Stimulated activated CD8-positive, alpha-beta memory T cell treated with anti-CD3 and anti-CD28 coated beads, Interleukin-12 subunit alpha, Interleukin-12 subunit beta, amount 100 ng/mL, for 24 hours (primary cell): ENCODE data around the gene SCAF8.
"Not testable (repeated sequence)": the region's sequence is repeated elsewhere in the genome, so short reads cannot be mapped to it uniquely, and the experiment has no call there.

Source experiments
- DNase-seq: peaks from one replicate; pipeline ENCODE4 v3.0.0-alpha.2; 2020; ENCODE audit errors: extremely low read depth

SCAF8 gene

DNA sequence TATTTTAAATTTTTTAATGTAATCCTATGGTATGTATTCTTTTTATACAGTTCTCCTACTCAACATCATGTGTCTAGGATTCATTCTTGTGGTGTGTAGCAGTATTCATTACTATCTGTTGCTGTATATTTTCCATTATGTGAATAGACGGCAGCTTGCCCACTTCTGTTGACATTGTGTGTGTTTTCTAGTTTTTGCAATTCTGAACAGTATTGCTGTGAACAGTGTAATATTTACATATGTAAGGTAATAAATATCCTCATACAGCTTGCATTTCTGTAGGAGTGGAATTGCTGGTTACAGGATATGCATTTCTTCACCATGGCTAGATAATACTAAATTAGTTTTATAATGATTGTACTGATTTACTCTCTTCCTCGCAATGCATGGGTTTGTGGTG is 51.9 kb downstream of the SCAF8 start:
- no peak for DNase-seq

DNA sequence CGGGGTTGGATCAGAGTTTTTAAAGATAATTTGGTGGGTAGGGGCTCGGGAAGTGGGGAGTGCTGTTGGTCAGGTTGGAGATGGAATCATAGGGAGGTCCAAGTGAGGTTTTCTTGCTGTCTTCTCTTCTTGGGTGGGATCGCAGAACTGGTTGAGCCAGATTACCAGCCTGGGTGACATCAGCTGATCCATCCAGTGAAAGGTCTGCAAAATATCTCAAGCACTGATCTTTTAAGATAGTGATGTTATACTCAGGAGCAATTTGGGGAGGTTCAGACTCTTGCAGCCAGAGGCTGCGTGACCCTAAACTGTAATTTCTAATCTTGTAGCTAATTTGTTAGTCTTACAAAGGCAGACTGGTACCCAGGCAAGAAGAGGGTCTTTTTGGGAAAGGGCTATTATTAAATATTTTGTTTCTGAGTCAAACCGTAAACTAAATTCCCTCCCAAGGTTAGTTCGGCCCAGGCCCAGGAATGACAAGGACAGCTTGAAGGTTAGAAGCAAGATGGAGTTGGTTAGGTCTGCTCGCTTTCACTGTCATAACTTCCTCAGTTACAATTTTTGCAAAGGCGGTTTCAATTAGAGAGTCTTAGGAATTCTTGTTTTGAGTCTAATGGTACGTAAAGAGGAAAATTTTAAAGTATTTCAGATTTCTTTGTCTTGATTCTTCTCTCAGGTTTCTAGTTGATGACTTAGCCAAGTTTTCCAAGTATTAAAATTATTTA is 53.1 kb downstream of the SCAF8 start:
- no peak for DNase-seq

DNA sequence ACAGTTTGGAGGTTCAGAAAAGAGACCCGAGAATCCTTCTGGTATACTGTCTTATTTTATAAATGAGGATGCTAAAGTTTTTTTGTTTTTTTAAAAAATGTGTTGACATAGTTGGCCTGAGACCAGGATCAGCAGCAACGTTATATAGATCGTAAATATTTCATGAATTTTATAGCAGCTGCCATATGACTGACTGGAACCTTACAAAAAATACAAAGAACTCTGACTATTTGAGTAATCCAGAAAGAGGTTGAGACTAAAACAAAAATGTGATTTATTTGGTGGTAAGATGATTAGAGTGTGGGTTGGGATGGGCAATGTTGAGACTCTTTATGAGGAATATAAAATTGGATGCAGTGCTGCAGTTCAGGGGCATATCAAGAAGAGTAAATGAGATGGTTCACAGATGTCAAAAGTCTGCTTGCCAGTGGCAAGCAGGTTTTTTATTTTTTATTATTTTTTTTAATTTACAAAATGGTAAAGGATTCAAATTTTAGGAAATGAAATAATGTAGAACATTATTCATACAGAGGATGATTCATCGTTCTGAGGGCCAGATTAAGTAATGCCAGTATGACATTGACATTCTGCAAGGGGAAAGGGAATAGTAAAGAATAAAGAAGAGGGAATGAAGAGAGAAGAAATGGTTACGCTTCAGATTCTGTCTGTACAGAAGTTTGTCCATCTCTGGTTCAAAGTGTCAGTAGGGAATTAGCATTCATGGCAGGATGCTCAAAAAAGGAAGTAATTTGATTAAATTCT is 58.5 kb downstream of the SCAF8 start:
- DNase-seq = no peak

DNA sequence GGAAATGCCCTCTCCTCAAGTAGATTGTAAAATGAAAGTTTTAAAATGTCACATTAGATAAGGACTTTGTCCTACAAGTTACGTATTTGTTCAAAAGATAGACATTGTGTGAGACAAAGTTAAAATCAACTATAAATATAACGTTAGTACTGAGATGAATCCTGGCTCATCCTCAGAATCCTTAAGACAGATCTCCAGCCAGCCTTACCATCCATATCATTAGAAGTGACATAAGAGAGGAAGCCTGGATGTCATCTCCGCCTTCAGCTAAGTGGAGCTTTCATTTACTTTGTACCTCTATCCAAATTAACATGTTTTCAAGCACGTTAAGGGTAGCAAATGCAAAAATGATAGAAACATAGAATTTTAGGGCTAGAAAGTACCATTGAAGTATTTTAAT is 59.1 kb downstream of the SCAF8 start:
- DNase-seq = no peak

DNA sequence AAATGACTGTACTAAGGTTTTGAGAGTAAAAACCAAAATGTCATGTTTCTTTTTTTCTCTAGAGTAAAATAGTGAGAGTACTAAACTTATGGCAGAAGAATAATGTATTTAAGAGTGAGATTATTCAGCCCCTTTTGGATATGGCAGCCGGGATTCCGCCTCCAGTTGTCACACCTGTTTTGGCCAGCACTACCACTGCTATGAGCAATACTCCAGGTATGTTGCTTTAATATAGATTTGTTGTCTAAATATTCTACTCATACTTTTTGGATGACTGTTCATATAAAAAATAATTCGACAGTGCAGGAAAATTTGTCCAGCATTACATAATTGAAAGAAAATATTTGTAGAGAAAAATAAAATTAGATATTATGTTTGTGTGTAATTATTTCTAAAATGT is 59.5 kb downstream of the SCAF8 start:
- no peak for DNase-seq

DNA sequence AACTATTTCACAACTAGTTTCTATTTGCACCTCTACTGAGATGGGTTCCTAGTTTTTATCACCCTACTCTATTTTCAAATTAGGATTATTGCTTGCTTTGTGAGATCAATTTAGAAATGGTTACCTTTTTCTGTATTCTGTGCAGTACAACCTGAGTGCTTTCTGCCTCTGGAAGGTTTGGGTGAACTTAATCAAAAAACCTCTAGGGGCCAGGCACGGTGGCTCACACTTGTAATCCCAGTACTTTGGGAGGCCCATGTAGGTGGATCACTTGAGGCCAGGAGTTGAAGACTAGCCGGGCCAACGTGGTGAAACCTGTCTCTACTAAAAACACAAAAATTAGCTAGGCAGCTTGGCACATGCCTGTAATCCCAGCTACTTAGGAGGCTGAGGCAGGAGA is 63.3 kb downstream of the SCAF8 start:
- DNase-seq = no peak

DNA sequence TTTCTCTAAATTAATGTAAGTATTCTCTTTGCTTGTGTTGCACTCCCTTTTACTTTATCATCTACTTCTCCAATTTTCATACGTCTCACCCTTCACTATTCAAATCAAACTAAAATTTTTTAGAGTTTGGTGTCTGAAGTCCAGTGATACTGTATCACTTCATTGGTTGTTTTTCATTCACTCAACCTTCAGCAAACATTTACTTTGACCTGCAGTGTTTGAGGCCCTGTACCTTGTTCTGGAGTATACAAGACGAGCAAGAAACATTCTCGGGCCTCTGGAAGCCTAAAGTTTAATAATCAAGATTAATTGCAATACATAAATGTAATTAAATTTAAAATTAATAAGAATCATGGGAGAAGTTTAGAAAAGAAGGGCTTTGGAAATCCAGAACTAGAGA is 64.6 kb downstream of the SCAF8 start:
- no peak for DNase-seq

DNA sequence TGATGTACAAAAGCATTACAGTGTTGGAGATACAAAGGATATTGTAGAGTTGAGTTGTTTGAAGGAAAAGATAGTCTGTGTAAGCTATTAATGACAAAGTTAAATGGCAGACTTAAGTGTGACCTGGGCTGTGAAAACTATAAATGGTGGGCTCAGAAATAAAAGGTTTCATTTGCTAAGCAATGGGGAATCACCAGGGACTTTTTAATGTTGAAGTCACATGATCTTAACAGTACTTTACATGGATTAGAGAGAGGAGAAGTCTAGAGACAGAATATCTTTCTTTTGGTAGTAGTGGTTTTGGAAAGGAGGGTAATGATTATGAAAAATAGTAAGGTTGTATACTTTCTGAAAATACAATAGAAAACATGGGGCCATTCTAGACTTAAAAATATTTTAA is 67.1 kb downstream of the SCAF8 start:
- no peak for DNase-seq

DNA sequence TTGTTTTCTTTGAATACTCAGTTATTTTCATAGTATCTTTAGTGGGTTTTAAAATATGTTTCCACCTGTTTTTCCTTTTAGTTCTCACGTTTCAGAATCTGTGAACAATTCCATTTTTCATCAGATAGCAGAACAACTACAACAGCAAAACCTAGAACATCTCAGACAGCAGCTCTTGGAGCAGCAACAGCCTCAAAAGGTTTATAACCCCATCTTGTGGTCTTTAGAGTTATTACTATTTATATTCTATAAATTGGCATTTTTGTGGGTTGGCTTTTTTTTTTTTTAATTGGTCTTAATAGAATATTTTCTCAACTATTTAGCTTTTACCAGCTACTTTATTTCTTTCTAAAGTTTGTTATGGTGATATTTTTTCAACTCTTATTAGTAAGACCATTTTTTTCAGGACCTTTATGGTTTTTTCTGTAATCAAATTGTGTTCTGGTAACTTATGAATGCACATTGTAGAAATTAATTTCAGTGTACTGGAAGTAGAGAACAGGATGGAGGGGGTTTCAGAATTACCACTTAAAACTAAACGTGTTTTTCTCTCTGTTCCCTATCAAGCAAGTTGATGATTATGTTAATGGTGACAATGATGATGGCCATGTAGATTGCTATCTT is 72.2 kb downstream of the SCAF8 start:
- DNase-seq = no peak

DNA sequence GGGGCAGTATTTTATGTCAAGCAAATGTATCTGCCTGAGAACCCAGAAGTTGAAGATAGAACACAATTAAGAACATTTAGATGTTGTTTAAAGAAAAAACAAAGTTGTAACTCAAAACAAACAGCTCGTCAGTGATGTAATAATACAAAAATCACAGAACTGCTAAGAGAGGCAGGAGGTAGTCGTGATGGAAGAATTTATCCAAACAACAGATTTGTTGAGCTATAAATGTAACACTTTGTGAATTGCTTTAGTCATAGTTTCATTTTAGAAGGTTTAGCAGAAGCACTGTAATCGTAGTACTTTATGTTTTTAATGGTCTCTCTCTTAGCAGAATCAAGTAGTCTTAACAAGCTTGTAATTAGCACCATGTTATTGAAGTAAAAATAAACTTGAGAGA is 73.6 kb downstream of the SCAF8 start:
- no peak for DNase-seq

DNA sequence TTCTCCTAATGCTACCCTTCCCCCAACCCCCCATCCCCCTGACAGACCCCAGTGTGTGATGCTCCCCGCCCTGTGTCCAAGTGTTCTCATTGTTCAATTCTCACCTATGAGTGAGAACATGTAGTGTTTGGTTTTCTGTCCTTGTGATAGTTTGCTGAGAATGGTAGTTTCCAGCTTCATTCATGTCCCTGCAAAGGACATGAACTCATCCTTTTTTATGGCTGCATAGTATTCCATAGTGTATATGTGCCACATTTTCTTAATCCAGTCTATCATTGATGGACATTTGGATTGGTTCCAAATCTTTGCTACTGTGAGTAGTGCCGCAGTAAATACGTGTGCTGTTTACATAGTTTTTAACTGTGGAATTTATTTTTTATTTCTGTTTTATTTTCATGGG is 78.4 kb downstream of the SCAF8 start:
- not testable (repeated sequence) for DNase-seq

DNA sequence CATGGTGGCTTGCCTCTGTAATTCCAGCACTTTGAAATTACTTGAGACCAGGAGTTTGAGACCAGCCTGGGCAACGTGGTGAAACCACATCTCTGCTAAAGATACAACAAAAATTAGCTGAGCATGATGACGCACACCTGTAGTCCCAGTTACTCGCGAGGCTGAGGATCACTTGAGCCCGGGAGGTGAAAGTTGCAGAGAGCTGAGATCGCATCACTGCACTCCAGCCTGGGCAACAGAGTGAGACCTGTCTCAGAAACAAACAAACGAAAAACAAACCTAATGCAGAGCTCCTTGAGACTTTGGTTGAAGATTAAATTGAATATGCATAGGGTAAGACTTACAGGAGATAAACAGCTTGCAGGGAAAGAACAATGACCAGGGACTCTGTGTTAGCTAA is 80.8 kb downstream of the SCAF8 start:
- no peak for DNase-seq

DNA sequence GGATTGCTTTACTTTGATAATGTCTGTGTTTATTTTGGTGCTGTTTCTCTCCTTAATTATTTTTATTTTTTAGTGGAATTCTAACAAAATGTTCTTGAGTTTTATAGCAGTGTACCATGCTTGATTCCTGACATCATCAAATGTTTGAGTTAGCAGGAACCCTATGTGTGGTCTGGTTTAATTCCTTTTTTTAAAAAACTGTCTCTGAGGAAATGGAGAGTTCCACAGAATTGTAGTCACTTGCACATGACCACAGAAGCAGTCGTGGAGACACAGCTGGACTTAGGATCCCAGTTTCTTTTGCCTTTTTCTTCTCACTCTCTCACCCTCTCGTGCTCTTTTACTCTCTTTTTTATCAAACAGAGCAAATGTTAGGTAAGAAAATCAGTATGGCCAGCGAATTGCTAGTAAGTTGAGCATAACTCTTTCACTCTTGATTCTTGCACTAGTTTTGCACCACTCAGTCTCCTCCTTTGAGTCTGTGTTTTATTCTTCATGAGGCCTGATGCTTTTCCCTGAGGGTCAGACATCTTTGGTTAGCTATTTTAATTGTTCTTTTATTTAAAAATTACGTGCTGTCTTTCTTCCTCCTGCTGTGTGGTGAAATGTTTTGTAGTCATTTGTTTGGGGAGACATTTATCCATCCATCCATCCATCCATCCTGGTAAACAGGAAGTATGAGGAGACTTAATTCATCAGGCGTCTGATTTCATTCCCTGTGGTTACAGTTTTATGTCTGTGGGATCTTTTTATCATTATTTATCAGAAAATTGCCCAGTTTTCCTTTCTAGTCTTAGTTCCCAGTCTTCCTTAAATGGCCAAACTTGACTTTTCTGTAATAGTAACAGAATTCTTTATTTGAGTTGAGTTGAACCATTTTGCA is 83.0 kb downstream of the SCAF8 start:
- DNase-seq = no peak

DNA sequence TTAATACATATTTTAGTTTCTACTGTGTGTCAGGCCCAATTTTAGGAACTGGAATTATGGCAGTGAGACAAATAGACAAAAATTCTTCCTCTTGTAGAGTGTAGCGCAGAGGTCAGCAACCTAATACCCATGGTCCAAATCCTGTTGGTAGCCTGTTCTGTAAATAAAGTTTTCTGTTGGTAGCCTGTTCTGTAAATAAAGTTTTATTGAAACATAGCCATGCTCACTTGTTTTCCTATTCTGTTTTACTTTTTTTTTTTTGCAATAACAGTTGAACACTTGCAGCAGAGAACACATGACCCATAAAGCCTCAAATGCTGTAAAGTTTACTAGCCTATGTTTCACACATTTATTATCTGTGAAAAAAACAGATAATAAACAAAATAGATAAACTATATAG is 87.9 kb downstream of the SCAF8 start:
- DNase-seq = no peak

DNA sequence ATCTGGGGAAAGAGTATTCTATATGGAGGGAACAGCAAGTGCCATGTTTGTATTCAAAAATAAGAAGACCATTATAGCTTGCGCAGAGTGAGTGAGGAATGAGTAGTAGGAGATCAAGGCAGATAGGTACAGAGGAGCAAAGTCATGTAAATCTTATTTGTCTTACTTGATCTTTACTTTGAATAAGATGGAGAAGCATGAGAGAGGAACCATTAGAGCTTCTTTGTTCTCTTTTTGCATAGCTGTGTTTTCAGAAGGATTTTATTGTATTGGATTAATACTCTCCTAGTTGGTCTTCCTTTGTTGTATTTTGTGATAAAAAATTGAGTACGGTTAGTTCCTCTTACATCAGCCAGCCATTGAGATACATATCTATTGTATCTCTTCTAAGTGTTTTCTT is 88.4 kb downstream of the SCAF8 start:
- no peak for DNase-seq

DNA sequence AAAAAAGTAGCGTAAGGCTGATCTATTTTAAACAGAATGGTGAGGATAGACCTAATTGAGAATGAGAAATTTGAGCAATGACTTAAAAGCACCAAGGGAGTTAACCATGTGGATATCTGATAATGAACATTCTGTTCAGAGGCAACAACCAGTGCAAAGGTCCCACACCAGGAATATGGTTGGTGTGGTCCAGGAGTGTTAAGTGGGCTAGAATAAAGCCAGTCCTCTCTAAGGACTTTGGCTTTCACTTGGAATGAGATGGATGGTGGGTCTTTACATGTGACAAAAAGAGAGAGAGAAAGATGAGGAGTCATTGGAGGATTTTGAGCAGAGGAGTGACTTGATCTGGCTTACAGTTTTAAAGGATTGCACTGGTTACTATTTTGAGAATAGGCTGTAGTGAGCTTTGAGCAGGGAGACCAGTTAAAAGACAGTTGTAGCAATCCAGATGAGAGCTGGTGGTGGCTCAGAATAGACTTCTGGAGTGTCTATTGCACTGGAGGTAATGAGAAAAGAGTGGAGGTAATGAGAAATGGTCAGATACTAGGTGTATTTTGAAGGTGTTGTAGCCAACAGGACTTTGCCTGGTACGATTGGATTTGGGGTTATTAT is 89.8 kb downstream of the SCAF8 start:
- no peak for DNase-seq

DNA sequence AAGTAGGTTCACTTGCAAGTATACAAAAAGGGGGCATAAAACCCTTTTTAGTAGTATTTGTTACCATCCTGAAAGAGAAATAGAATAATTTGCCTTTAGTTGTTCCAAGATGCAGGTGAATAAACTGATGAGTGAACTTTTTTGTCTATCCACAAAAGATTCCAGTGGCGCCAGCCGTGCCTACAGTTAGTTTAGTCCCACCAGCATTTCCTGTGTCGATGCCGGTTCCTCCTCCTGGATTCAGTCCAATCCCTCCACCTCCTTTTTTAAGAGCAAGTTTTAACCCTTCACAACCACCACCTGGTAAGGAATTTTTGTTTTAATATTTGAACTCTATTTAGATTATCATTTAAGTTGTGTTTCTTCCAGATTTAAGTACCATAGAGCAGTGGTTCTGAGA is 90.9 kb downstream of the SCAF8 start:
- no peak for DNase-seq

DNA sequence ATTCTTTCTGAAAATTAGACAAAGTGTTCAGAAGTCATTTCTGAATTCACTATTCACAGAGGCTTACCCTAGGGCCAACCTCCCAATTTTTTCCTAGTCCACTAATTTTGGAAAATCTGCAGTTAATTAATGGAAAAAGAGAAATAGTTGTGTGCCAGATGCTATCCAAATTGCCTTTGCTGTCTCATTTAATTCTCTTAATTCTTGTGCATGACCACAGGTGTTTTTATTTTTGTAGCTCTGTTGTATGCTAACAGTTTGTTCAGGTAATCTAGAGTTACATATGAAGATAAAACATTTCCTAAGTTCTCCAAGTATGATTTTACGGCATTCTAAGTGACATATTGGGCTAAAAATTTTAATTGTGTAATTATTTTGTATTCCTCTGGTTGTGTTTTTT is 96.8 kb downstream of the SCAF8 start:
- DNase-seq = no peak

DNA sequence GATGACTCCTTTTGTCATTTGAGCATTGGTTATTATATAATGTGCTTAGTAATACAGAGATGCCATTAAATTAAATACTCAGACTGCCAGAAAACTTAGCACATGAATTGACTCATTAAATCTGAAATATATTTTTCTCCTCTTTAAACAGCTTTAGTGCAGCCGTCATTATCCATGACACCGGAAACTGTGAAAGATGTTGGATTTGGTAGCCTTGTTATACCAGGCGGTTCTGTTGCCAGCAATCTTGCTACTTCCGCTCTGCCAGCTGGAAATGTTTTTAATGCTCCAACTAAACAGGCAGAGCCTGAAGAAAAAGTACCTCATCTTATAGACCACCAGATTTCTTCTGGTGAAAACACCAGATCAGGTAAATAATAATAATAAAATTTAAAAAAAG is 97.6 kb downstream of the SCAF8 start:
- DNase-seq = no peak

DNA sequence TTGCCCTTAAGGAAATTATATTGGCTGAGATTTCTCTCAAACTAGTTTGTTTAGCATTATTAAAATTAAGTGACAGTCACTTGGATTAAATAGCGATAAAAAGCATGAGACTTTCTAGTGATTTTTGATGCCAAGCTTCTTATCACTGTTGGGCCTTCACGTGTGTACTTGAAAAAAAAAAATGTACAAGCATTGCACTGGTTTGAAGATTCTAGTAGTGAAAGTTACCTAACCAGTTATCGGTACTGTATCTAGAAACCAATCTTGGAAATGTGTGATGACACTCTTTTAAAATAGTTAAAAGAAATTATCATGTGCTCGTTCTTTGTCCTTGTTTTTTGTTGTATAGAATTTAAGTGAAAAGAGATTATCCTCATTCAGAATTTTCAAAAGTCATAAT is 102.1 kb downstream of the SCAF8 start:
- DNase-seq = no peak

DNA sequence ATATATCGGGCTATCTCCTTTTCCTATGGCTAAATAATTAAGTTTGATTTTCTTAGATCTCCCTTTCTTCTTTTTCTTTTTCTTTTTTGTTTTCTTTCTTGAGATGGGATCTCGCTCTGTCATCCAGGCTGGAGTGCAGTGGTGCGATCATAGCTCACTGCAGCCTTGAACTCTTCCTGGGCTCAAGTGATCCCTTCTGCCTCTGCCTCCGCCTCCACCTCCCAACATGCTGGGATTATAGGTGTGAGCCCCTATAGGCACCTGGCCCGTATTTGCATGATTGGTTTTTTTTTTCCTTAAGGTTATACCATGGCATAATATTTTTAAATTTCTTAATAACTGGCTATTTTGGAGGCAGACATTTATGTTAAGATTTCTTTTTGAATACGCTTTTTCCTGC is 106.3 kb downstream of the SCAF8 start:
- DNase-seq = no peak

DNA sequence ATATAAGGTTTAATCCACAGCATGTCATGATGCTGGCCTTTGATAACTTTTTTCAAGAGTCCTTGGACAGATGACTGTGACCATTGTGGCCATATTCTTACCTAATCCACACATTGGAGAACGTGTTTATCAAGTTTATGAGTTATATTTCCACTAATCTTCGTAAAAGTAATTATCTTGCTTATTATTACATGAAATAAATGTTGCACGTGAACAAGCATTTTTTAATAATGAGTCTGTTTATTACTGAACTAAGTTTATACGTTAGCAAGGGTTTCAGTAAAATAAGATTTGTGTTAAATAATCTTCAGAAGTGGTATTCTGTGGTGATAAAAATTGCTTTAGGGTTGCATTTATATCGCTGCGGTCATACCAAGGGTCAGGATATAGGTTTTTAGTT is 107.1 kb downstream of the SCAF8 start:
- no peak for DNase-seq
